IMR-90 (cell line): ENCODE measurements around the gene SNX32.

ENCODE experiments used
- CTCF ChIP-seq: conservative IDR thresholded peaks from 2 replicates; pipeline ENCODE4 v1.5.1; 2012; ENCODE audit warnings: mild to moderate bottlenecking, low read depth, low read length, improper control_type of control experiment
- RAD21 ChIP-seq: IDR thresholded peaks from 2 replicates; pipeline ENCODE4 v1.6.1; 2012; ENCODE audit warnings: low read length, improper control_type of control experiment
- RCOR1 ChIP-seq: IDR thresholded peaks from 2 replicates; pipeline ENCODE4 v1.6.1; 2012; ENCODE audit warnings: mild to moderate bottlenecking, low read length, improper control_type of control experiment; ENCODE audit not compliant: insufficient replicate concordance

- TF ChIP-seq CTCF (no peak), RAD21 (no peak), RCOR1 (no peak)
These were observed 38.9 kb upstream of the SNX32 start for GRCh38 chr11:65794570-65795510.
